Measurements from ENCODE around the gene PTAFR.

- TF ChIP-seq POLR2A (IDR thresholded peaks at IDR 0.05; ENCODE audit: extremely low read depth, insufficient read length) (no peak), MYC (IDR thresholded peaks at IDR 0.05; ENCODE audit: low read depth, low read length) (no peak), MAX (IDR thresholded peaks at IDR 0.05; ENCODE audit: low read depth, low read length) (no peak)
- TF ChIP-seq, protein P1, sequence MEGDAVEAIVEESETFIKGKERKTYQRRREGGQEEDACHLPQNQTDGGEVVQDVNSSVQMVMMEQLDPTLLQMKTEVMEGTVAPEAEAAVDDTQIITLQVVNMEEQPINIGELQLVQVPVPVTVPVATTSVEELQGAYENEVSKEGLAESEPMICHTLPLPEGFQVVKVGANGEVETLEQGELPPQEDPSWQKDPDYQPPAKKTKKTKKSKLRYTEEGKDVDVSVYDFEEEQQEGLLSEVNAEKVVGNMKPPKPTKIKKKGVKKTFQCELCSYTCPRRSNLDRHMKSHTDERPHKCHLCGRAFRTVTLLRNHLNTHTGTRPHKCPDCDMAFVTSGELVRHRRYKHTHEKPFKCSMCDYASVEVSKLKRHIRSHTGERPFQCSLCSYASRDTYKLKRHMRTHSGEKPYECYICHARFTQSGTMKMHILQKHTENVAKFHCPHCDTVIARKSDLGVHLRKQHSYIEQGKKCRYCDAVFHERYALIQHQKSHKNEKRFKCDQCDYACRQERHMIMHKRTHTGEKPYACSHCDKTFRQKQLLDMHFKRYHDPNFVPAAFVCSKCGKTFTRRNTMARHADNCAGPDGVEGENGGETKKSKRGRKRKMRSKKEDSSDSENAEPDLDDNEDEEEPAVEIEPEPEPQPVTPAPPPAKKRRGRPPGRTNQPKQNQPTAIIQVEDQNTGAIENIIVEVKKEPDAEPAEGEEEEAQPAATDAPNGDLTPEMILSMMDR (IDR thresholded peaks at IDR 0.05; ENCODE audit: low read depth, low read length) = no peak
Measured at GRCh38 chr1:28157894-28158293, 18.6 kb downstream of the PTAFR start.
